GM21423 (cell line): ENCODE results near the gene BLM.

Source experiments
- ATAC-seq: cut with Tn5 transposase; IDR thresholded peaks from one replicate; pipeline ENCODE4 v1.9.1; 2021; ENCODE audit warnings: mild to moderate bottlenecking, moderate library complexity; ENCODE audit not compliant: unreplicated experiment

Gene BLM

GRCh38 chr15:90787881-90788280 is 70.7 kb downstream of the BLM start:
- no peak for ATAC-seq

GRCh38 chr15:90789462-90789861 is 72.3 kb downstream of the BLM start:
- ATAC-seq = no peak

GRCh38 chr15:90790057-90790456 is 72.9 kb downstream of the BLM start:
- no peak for ATAC-seq

DNA sequence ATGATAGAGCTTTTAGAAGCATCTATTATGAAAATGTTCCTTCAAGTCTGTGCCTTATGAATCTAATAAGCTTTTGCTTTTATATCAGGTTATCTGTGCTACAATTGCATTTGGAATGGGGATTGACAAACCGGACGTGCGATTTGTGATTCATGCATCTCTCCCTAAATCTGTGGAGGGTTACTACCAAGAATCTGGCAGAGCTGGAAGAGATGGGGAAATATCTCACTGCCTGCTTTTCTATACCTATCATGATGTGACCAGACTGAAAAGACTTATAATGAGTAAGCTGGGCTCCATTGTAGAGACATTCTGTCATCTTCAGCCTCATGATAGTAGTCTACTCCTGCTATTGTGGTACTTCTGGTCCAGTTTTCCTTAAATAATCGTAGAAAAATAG is 73.4 kb downstream of the BLM start:
- ATAC-seq = no peak

DNA sequence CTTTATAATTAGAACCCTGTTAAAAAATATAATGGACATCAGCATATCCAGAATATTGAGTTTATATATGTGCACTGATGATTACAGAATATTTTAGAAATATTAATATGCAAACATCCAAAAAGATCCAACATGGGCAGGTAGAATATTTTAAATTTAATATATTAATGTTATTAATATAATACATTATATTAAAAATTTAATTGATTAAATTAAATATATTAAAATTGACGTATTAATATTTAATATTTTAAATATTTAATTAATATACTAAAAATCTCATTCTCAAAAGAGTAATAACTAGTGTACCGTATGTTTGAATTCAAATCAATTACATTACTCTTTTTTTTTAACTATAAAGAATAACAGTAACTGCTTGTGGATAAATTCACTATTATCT is 77.4 kb downstream of the BLM start:
- ATAC-seq = no peak

DNA sequence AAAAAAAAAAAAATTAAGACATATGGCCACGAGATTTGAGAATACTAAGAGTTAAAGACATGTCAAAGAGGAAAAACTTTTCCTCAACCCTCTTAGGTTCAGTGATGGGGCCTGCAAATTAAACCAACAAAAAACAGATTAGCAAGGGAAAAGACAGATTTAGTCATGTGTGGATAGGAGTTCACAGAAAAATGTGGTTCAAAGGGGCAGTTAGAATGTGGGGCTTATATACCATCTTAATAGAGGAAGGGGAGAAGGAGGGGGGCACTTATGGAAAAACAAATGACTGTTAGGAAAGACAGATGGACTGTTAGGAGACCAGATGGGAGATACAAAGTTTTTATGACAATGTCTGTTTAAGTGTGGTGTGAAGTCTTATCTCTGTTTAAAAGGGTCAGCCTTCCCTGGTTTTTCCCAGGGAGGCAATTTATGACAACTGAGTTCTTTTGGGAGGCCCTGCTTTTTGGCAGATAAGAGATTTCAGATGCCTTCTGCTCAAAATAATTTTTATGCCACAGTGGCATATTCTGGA is 82.6 kb downstream of the BLM start:
- no peak for ATAC-seq

DNA sequence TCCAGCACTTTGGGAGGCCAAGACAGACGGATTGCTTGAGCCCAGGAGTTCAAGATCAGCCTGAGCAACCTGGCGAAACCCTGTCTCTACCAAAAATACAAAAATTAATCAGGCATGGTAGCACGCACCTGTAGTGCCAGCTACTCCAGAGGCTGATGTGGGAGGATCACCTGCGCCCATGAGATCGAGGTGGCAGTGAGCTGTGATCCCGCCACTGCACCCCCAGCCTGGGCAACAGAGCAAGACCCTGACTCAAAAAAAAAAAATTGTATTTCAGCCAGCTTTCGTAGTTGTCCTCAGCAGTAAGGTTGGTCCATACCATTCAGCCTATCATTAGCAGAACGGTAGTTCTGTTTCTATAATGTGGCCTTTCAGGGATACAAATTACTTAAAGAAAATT is 84.7 kb downstream of the BLM start:
- ATAC-seq = no peak

DNA sequence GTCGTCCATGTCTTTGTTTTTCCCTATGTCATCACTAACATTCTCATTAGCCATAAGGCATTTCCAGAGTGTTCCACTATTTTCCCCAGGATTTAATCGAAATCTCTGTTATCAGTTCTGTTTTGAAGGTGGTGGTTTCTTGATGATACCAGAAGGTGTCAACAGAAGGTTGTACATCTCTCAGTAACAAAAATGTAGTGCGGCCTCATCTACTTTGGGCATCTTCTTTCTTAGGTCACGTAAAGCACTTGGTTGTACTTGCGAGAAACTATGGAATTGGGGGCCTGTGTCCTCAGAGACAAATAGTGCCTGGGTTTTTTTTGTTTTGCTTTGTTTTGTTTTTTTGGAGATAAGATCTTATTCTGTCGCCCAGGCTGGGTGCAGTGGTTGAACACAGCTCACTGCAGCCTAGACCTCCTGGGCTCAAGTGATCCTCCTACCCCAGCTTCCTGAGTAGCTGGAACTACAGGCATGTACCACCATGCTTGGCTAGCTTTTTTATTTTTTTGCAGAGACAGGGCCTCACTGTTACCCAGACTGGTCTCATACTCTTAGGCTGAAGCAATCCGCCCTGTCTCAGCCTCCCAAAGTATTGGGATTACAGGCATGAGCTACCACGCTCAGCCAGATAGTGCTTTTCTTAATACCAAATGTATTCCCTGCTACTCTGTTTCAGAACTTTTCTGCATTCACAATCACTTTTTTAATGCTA is 90.1 kb downstream of the BLM start:
- ATAC-seq = no peak

- ATAC-seq = no peak
Observed at GRCh38 chr15:90807786-90808086, 90.6 kb downstream of the BLM start.

DNA sequence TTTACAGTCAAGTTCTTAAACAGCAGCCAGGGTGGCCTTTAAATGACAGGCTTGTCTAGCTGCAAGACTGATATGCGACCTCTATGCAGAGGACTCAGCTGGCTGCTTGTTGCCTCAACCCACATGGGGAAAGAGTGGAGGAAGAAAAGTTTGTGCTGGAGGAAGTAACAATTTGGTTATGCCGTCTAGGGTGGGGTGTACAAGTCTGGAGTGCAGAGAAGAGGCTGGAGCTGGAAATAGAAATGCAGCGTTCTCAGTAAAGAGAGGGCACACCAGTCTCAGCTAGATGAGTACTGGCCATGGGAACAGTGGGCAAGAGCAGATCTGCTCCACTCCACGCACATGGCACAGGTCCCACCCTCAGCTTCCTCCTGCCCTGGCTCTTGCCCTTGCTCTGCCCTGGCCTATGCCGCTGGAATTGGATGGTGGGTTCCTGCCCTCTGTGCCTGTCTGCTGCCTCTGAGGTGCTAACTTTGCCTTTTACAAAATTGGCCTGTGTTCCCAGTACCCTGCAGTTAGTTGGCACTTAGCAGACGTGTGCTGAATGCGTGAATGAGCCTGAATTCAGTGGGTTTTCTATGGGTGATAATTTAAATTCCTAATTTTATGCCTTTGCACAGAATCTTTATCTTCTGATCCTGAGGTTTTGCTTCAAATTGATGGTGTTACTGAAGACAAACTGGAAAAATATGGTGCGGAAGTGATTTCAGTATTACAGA is 91.5 kb downstream of the BLM start:
- no peak for ATAC-seq

DNA sequence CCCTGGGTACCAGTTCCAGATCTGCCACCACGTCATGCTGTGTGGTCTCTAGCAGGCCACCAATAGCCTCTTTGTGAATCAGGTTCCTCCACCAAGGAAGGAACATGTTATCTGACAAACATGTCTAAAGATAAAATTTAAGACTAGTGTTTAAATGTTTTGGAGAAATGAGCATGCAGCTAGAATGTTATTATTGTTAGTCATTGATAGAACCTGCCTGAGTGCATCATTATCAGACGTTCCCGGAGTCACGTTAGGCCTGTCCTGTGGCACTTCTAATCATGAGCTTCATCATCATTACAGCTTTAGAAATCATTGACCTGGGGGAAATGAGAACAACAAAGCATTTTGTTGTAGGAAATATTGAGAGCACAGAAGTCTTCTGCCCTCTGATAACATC is 92.4 kb downstream of the BLM start:
- ATAC-seq = no peak

DNA sequence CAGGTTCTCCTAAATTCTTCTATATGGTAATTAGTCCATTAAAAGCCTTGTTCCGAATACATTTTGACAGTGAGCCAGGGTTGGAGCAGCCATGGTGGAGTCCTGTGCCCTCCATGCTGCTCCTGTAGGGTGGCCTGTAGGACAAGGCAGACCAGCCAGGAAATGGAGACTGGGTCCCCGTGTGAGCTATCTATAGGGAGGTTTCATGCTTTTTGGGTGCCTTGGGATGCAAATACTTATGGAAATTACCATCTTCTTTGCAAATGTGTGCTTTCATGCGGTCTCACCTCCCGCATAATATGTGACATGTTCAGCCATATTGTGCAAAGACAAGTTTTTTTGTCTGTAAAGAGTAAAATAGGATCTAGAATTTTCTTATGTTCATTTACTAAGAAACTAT is 93.2 kb downstream of the BLM start:
- ATAC-seq = no peak

DNA sequence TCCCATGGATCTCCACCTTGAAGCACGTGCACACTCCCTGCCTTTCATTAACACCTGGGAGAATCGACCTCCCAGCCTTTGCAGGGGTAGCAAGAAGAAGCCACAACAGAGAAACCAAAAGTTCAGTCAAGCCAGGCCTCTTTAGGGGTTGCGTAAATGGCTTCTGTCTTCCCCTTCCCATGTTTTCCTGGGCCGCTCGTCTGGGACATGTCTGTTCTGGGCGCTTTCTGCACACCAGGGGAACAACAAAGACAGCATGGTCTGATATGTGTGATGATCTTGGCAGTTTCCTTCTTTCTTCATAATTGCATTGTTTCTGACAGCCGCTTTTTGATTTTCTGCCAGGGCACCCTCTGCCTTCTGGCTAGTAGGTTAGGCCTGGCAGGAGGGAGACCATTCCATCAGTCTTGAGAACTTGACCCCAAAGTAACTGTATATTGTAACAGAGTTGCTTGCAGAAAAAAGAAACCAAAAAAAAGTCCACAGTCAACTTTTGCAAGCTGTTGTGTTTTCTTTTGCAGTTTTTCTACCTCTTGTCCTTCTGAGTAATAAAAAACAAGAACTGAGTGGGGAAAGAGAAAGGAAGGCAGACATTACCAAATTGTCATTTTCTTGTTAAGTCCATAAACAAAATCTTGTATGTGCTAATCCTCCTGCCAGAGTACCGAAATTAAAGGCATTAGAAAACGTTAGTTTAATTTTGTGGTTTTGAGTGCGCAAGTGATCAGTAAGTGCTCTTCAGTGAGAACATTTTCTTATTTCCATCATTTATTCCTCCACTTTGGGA is 95.2 kb downstream of the BLM start:
- no peak for ATAC-seq

- ATAC-seq = no peak
Observed at GRCh38 chr15:90812958-90813265, 95.8 kb downstream of the BLM start.

GRCh38 chr15:90813796-90814190 is 96.6 kb downstream of the BLM start:
- ATAC-seq = no peak

- ATAC-seq = no peak
Observed at GRCh38 chr15:90814191-90814821, 97.2 kb downstream of the BLM start.

DNA sequence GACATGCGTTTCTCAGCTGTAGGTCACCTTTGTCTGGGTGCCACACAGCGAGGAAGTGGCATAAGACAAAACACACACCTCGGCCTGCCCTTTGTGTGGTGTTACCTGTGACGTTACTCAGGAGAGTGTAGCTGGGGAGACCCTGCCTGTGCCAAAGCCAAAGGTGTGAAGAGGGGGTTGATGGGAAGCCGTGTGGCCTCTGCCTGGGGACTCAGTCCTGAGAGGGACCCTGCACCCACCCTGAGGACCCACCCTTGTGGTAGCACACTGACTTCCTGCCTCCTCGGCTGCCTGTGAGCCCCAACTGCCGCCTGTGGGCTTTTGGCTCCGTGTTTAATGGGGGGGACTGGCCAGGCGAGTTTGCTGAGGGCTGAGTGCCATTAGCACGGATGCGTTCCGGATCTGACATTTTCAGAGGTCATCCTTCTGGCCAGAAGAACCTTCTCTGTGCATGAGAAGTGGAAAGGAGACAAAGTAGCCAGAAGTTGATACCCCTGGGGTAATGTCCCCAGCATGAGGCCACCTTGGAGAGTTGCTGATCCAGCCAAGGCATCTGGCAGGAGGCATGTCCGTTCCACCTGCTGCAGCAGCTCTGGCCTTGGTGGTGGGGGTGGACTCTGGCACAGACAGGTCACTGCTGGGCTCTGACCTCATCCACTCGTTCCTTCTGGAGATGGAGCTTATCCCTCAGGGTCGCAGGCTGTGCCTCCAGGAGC is 99.4 kb downstream of the BLM start:
- ATAC-seq = no peak

GRCh38 chr15:90817117-90818057 is 100.2 kb downstream of the BLM start:
- no peak for ATAC-seq

DNA sequence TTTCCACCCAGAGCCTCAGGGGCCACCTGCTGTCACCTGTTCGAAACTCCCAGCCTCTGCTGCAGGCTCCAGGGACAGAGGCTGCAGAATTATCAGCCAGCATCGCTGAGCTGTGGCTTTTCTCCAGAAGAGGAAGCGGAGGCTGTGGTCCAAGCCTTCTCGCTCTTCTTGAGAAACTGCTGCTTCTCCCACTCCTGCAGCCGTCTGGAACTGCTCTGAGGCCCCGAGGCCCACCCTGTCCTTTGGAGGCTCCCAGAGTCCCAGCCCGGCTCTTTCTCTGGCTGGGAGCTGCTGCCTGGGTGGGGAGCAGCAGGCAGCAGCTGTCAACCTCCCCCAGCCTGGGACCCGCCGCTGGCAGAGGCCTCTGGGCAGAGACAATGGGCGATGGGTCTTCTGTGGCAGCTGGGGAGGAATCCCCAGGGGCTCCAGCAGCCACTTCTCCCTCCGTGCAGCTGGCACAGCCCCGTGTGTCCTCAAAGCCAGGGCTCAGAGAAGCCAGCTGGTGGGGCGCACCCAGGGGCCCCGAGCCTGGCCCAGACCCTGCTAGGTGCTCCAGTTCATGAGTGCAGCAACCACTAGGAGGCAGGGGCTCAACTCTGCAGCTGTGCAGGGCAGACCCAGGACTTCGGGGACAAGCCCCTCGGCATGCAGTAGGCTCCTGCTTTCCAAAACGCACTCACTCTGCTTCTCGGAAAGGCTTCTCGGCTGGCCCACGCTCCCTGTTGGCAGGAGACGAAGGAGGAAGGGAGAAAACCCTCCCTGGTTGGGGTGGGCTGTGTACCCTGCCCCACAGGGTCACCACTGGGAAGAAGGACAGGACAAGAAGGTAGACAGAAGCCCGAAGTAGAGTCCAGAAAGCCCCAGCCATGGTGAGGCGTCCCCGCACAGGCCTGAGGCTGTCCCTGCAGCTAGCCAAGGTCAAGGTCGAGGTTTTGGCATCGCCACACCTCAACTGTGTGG is 101.4 kb downstream of the BLM start:
- ATAC-seq = no peak
